NCI-H345 treated with DMSO at 0.1 percent for 48 hours (cell line): ENCODE results near the gene PVALEF.

ENCODE experiments used
- DNase-seq: peaks from one replicate; lab custom pipeline; 2025; ENCODE audit not compliant: unreplicated experiment; lab: John Stamatoyannopoulos, UW

The PVALEF gene

GRCh38 chr17:81161536-81161935 lies 3.8 kb upstream of the PVALEF start:
- no peak for DNase-seq

- DNase-seq: no peak
Measured at GRCh38 chr17:81161972-81162371, 3.3 kb upstream of the PVALEF start.

GRCh38 chr17:81162491-81162890 lies 2.8 kb upstream of the PVALEF start:
- no peak for DNase-seq

GRCh38 chr17:81163051-81163695 lies 2.1 kb upstream of the PVALEF start:
- DNase-seq: no peak

- DNase-seq: no peak
Measured at GRCh38 chr17:81163703-81164370, 1.5 kb upstream of the PVALEF start.

GRCh38 chr17:81164371-81165245 lies 699 bp upstream of the PVALEF start:
- no peak for DNase-seq

GRCh38 chr17:81166033-81166492 lies 756 bp downstream of the PVALEF start, which contains the start of gene AATK:
AATK (minus strand) TSS chr17:81166221; CDS start chr17:81165992, 229 bp downstream.
- DNase-seq: no peak

GRCh38 chr17:81167194-81167524 lies 1.9 kb downstream of the PVALEF start:
- no peak for DNase-seq

- no peak for DNase-seq
Measured at GRCh38 chr17:81167638-81168037, 2.3 kb downstream of the PVALEF start.

GRCh38 chr17:81169870-81170309 lies 4.6 kb downstream of the PVALEF start:
- no peak for DNase-seq

- no peak for DNase-seq
Measured at GRCh38 chr17:81170727-81171494, 5.6 kb downstream of the PVALEF start.

GRCh38 chr17:81171941-81172340 lies 6.6 kb downstream of the PVALEF start:
- DNase-seq: no peak

- DNase-seq: no peak
Measured at GRCh38 chr17:81173052-81173761, 7.9 kb downstream of the PVALEF start.

GRCh38 chr17:81173762-81174155 lies 8.5 kb downstream of the PVALEF start:
- DNase-seq: no peak

GRCh38 chr17:81176666-81177065 lies 11.4 kb downstream of the PVALEF start:
- no peak for DNase-seq

- no peak for DNase-seq
Measured at GRCh38 chr17:81178136-81179091, 13.1 kb downstream of the PVALEF start.

GRCh38 chr17:81179220-81179619 lies 13.9 kb downstream of the PVALEF start:
- no peak for DNase-seq

- DNase-seq: no peak
Measured at GRCh38 chr17:81179861-81180260, 14.6 kb downstream of the PVALEF start.
